HuH-7 (cell line): ENCODE data around the gene GDPD2.

ENCODE experiments used
- DNase-seq: peaks from one replicate; pipeline ENCODE4 v3.0.0; 2011; ENCODE audit warnings: low spot score

Gene GDPD2

DNA sequence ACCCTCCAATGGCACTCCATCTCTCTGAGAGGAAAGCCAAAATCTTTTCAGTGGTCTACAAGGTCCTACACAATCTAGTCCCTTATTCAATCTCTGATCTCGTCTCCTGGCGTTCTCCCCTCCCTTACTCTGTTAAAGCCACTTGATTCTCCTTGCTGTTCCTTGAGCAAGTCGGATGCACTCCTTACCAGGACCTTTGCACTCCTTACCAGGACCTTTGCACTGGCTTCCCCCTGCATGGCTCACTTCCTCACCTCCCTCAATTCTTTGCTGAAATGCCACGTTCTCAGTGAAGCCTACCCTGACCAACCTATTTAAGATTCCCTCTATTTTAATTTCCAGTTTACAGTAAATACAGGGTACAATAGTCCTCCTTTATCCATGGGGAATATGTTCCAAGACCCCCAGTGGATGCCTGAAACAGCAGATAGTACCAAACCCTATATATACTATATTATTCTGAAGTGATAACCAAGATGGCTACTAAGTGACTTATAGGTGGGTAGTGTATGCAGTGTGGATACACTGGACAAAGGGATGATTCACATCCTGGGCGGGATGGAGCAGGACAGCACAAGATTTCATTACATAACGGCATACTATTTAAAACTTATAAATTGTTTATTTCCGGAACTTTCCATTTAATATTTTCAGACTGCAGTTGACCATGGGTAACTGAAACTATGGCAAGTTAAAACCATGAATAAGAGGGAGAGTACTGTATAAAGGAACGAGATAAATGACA, 15.0 kb downstream of the GDPD2 start:
- DNase-seq: no peak

DNA sequence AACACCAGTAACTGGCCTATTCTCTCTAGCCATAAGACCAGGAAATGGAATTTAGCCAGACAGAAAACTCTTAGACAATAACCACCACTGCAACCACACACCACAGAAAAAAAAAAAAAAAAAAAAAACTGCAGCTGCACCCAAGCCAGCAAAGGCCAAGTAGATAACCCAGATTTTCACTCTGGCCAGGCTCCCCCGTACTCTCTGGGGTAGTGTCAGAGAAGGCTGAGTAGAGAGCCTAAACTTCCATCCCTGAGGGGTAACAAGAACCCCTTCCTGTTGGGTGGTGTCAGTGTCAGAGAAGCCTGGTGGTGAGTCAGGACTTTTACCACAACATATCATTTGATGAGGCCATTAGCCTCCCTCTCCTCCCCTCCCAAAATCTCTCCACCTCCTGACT, 15.9 kb downstream of the GDPD2 start:
- DNase-seq: no peak

DNA sequence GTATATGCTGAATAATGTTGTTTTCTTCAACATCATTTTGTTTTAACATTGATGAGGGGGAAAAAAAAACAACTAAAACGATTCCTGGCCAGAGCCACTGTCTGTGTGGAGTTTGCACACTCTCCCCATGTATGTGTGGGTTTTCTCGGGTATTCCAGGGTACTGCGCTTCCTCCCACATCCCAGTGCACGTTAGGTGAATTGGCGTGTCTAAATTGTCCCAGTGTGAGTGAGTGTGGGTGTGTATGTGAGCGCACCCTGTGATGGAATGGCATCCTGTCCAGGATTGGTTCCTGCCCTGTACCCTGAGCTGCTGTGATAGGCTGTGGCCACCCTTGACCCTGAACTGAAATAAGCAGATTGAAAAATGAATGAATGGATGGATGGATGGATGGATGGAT, 19.1 kb downstream of the GDPD2 start:
- no peak for DNase-seq

- no peak for DNase-seq
Observed at GRCh38 chrX:70444326-70444945, 21.3 kb downstream of the GDPD2 start, which contains the start of gene DLG3. Gene DLG3 (plus strand): TSS chrX:70444835. CDS start chrX:70445202, 367 bp downstream.

GRCh38 chrX:70444946-70445656, 22.0 kb downstream of the GDPD2 start:
- DNase-seq: no peak

- DNase-seq: no peak
Observed at GRCh38 chrX:70445951-70446350, 22.8 kb downstream of the GDPD2 start.

DNA sequence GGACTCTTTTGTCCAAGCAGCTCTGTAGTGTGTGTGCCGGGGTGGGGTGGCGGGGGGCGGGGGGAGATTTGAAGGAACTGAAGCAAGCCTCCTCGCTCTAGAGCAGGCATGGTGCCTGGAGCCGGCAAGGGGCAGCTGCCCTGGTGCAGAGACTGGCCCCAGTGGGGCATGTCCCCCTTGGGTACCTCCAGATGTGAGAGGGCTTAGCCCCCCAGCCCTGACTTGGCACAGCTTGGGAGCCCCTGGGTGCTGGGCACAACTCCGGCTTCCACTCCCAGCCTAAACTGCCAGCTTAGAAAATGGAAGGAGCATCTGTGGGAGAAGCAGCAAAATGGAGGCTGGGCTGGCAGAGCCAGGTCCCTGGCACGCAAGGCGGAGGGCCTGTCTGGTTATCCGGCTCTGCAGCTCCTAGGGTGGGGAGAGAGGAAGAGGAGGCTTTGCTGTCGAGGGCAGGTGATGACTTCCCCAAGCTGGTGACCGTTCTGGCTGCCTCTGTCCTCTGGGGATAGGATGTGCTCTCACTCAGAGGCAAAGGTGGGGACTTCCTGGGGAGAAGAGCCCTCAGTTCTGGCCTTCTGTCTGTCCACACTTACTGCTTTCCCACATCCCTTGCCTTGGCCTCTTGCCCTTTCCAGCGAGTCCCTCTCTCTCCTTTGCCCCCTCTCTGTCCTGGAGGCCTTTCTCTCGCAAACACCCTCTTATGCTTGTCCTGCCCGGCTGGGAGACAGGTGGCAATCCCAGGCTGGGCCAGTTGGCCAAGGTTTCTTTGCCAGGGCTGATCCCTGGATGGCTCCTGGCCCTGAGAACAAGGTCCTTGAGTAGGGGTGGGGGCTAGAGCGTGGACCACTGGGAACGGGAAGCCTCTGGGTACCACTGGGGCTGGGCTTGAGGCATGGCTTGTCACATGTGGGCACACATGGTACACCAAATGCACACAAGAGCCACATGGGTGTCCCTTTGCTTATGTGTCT, 23.6 kb downstream of the GDPD2 start:
- DNase-seq: no peak

GRCh38 chrX:70449457-70449966, 26.4 kb downstream of the GDPD2 start:
- no peak for DNase-seq

- DNase-seq: peak; percentile 82
Observed at GRCh38 chrX:70452143-70452733, 29.1 kb downstream of the GDPD2 start.

DNA sequence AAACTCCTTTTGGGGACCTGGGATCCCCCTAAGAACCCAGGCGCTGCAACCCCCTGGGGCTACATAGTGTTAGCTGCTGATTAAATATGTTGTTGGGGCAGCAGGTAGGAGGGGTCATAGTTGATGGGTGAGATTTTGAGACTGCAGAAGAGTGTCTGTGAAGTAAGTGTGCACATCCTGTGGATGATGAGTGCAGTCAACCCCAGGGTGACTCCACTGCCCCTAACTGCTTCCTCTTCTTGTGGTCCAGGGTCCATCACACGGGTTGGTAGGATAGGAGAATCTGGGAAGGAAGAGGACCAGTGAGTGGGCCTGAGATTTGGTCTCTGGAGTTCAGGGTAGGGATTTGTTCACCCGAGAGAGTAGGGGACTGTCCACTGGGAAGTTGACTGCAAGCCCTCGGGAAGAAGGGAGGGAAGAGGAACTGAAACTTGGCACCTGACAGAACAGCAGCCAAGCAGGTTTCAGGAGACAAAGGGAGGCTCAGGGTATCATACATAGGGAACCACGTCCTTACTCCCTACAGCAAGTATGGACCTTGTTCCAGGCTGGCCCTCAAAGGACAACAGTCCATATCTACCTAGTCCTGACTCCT, 30.0 kb downstream of the GDPD2 start:
- no peak for DNase-seq

- peak; percentile 77 for DNase-seq
Observed at GRCh38 chrX:70454441-70455365, 31.6 kb downstream of the GDPD2 start.

DNA sequence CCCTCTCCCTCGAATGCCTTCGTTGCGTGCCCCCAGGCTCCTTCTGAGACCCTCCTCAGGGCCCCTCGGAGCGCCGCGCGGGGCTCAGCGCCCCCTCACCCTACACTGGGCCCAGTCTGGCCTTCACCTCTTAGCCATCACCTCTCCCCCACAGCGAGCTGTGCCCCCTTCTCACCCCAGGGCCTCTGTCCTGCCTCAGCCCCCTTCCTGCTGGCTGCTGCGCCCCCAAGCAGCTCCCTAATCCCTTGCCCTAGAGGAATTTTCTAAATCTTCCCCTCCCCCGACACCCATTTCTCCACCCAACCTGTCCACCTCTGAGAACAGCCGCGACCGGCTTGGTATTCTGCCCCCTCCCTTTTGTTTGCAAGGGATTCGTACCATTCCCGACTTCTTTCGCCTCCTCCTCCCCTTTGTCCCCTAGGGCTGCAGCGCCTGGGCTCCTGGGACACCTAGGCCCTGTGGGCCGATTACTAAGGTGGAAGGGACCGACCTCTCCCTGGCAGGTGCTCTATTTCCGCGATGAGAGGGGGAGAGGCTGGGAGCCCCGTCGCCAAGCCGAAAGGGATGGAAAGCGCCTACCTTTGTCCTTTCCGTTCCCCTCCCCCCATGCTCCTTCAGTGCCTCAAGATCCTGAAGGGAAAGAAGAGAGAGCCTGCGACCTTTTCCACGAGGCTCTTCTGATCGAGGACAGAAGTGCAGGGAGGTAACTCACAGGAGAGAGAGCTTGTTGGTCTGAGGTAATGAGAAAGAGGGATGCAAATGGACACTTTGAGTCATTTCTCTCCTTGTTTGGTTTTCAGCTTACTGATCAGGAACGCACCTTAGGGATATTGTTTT, 32.5 kb downstream of the GDPD2 start:
- no peak for DNase-seq

DNA sequence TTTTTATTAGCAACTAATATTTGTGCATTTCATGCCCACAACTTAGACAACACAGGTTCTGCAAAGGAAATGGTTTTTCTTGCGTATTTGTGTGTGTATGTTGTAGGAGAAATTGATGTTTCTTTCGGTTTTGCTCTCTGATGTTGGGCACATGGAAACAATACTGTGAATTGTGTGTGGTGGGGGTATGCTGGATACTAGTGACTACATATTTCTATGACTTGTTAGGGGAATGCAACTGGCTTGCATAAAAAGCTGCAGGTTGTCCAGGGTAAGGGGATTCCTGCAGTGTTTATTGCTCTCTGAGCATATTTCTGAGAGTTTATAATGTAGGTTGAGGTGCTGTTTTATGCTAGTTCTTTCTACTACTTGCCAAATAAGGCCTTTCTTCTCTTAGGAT, 33.1 kb downstream of the GDPD2 start:
- no peak for DNase-seq

- no peak for DNase-seq
Observed at GRCh38 chrX:70461026-70461425, 37.9 kb downstream of the GDPD2 start.

DNA sequence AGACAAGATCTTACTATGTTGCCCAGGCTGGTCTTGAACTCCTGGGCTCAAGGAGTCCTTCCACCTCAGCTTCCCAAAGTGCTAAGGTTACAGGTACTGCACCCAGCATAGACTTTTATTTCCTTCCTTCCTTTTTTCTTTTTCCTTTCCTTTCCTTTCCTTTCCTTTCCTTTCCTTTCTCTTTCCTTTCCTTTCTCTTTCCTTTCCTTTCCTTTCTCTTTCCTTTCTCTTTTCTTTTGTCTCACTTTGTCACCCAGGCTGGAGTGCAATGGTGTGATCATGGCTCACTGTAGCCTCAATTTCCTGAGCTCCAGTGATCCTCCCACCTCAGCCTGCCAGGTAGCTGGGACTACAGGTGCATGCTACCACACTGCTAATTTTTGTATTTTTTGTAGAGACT, 40.9 kb downstream of the GDPD2 start:
- DNase-seq: no peak

- DNase-seq: no peak
Observed at GRCh38 chrX:70466968-70467367, 43.9 kb downstream of the GDPD2 start.

GRCh38 chrX:70468709-70469108, 45.6 kb downstream of the GDPD2 start:
- DNase-seq: no peak

- no peak for DNase-seq
Observed at GRCh38 chrX:70470850-70471289, 47.8 kb downstream of the GDPD2 start.
